ENCODE measurements around the gene ZNF620.
"Not testable (repeated sequence)": the region's sequence is repeated elsewhere in the genome, so short reads cannot be mapped to it uniquely, and the experiment has no call there.

Gene ZNF620

GRCh38 chr3:40504636-40505430, 1.0 kb upstream of the ZNF620 start:
- DNase-seq: peak; percentile 9

DNA sequence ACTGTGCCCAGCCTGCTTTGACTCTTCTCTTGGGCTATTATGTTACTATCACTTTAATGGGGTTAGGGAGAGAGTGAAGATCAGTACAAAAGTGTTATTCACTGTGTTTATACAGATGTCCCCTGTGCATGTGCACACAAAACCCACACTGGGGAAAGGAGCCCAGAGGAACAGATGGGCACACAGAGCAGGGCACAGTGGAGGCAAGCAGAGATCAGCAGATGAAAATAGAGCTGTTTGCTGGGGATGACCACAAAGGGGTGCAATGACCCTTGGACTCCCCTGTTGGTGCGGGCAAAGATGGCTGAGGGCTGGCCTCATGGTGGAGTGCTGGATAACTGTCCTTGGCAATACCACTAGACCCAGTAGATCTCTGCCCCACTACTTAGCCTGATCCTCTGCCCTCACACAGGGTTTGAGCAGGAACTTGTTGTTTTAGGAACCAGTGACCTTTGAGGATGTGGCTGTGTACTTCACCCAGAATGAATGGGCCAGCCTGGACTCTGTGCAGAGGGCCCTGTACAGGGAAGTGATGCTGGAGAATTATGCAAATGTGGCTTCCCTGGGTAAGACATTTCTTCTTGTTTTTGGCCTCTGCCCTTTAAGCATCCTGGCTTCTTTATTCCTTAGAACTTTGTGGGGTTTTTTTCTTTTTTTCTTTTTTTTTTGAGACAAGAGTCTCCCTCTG, 5.3 kb downstream of the ZNF620 start:
- no peak for DNase-seq

- no peak for DNase-seq
These were observed 10.4 kb downstream of the ZNF620 start for GRCh38 chr3:40516201-40516600.

GRCh38 chr3:40518067-40518466, 12.2 kb downstream of the ZNF620 start:
- no peak for DNase-seq

DNA sequence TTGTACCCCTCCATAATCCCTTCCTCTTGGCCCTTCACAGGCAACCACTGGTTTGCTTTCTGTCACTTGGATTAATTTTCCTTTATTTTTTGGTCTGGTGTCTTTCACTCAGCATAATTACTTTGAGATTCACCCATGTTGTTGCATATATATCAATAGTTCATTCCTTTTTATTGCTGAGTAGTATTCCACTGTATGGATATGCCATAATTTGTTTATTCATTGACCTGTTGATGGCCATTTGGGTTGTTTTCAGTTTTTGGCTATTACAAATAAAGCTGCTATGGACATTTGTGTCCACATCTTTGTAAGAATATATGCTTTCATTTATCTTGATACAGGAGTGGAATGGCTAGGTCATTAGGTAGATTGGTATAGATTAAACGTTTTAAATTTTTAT, 13.0 kb downstream of the ZNF620 start:
- no peak for DNase-seq

- DNase-seq: no peak
These were observed 15.4 kb downstream of the ZNF620 start for GRCh38 chr3:40521254-40521653.

DNA sequence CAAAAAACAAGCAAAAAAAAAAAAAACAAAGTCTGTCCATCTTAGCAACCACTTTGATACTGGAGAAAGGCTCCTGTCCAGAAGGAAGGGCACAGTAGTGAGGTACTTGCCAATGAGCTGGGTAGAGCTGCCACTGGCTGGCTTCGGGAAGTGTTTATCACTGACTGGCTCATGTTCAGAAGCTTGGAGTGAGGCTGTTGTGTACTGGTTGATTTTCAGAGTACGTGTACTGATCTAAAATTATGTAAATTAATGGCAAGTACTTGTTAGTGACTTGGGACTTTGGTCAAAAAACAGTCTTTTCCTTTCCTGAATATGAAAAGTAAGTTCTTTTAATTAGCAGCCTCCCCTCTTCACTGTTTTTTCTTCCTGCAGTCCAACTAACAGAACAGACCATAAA, 17.9 kb downstream of the ZNF620 start:
- DNase-seq: no peak

GRCh38 chr3:40524222-40524567, 18.4 kb downstream of the ZNF620 start:
- DNase-seq: no peak

GRCh38 chr3:40524568-40525285, 18.9 kb downstream of the ZNF620 start, which contains the start of gene ZNF621:
TSS of gene ZNF621 (plus strand) at chr3:40524960. CDS start at chr3:40525841, 881 bp downstream.
- DNase-seq: peak; percentile 89

- no peak for DNase-seq
These were observed 22.6 kb downstream of the ZNF620 start for GRCh38 chr3:40528426-40528825.

- no peak for DNase-seq
These were observed 26.4 kb downstream of the ZNF620 start for GRCh38 chr3:40532252-40532651.

GRCh38 chr3:40534283-40534682, 28.4 kb downstream of the ZNF620 start:
- DNase-seq: no peak

DNA sequence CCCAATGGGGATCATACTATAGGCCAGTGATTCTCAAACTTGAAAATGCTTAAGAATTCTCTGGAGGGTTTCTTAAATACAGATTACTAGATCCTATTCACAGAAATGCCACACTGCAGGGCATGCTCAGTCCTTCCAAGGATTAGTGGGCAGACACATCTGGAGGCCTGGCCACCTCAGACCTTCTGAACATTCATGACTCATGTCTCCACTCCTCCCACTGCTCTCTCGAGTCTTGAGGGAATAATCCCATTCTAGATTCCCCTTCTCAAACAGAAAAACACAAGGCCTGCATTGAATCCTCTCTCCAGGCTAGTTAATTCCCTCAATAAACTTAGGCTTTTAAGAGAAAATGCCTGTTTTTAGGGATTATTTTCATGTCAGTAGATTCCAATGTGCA, 41.0 kb downstream of the ZNF620 start:
- no peak for DNase-seq

- no peak for DNase-seq
These were observed 44.3 kb downstream of the ZNF620 start for GRCh38 chr3:40550167-40550566.

GRCh38 chr3:40557575-40558161, 51.8 kb downstream of the ZNF620 start:
- DNase-seq: no peak

DNA sequence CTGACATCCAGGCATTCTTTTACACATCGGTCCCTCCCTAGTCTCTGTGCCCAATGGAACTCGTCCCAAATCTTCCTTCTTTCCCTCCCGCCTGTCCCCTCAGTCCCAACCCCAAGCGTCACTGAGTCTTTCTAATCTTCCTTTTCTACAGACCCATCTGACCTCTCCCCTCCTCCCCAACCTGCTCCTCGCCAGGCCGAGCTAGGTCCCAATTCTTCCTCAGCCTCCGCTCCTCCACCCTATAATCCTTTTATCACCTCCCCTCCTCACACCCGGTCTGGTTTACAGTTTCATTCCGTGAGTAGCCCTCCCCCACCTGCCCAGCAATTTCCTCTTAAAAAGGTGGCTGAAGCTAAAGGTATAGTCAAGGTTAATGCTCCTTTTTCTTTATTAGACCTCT, 56.6 kb downstream of the ZNF620 start:
- DNase-seq: not testable (repeated sequence)

- DNase-seq: not testable (repeated sequence)
These were observed 59.8 kb downstream of the ZNF620 start for GRCh38 chr3:40565629-40566028.

DNA sequence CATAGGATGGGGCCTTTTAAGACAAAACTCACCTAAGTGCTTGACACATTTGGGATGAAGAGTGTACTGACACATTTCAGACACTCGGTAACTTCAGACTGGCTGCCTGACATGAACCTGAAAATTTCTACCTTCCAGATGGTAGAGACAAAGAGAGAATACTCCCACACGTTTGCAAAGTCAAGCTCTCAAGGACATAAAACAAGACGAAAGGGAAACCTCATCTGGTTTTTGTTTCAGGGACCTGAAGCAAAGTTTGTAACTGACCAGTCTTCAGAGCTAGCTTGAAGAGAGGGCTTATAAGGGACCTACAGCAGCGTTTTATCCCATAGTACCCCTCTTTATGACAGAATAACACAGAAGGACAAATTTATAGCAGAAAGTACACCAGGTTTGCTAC, 60.9 kb downstream of the ZNF620 start:
- no peak for DNase-seq

Measured in activated CD4-positive, alpha-beta T cell treated with anti-CD3 and anti-CD28 coated beads, Interleukin-10, Interleukin-2, amounts not matched to agents 100 ng/mL and 50 ng/mL, durations not matched to agents 16 hours and 8 hours (primary cell).